ENCODE results near the gene PITPNM3.

- TF ChIP-seq CTCF (conservative IDR thresholded peaks at IDR 0.05; ENCODE audit: low read length) (no peak), EZH2phosphoT487 (IDR thresholded peaks at IDR 0.05; ENCODE audit: borderline replicate concordance) (no peak)
These were observed 83.8 kb downstream of the PITPNM3 start for GRCh38 chr17:6472517-6472916.

Measured in Loucy (cell line).